Fibroblast of peridontal ligament (primary cell): Measurements from ENCODE around the gene LOXL4.
A peak's percentile ranks its signal among the peaks of the same experiment; 100 is the strongest.
"Not testable (repeated sequence)": the region's sequence is repeated elsewhere in the genome, so short reads cannot be mapped to it uniquely, and the experiment has no call there.

Experiments used
- DNase-seq: peaks from one replicate; pipeline ENCODE4 v3.0.0-alpha.2; 2010; ENCODE audit errors: extremely low read depth

LOXL4 gene

DNA sequence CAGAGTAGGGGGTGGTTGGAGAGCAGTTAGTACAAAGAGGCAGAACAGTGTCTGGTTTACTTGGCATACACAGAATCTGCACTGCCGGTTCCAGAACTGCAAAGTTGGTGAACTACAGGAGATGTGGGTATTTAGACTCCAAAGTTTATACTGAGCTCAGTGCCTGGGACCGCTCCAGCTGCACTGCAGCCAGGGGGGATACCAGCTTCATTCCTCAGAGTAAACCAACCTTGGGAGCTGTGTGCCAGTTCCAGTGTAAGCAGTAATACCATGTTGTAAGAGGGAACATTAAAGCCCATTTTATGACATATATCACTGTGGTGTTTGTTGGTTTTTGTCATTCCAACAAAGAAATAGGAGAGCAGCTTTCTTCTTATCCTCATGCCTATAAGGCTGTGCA, 23.4 kb downstream of the LOXL4 start:
- no peak for DNase-seq

- no peak for DNase-seq
Observed at GRCh38 chr10:98244141-98244540, 23.9 kb downstream of the LOXL4 start.

- peak; percentile 76 for DNase-seq
Observed at GRCh38 chr10:98242823-98243222, 25.2 kb downstream of the LOXL4 start.

DNA sequence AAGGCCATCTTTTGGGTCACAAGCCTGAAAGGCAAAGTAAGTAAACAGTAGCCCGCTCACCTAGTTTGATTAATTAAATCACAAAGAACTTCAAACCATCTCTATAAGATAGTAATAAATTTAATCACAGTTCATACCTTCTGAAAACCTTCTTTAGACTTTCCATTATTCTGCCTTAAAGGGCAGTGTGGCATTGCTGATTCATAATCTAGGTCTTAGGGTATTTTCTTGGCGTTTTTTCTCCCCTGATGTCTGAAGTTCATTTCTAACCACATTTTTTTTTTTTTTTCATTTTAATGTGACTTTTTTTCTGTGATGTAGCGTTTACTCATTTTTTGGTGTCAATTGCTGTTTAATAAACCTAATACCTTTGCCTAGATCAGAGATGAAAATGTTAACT, 27.5 kb downstream of the LOXL4 start:
- DNase-seq: no peak

DNA sequence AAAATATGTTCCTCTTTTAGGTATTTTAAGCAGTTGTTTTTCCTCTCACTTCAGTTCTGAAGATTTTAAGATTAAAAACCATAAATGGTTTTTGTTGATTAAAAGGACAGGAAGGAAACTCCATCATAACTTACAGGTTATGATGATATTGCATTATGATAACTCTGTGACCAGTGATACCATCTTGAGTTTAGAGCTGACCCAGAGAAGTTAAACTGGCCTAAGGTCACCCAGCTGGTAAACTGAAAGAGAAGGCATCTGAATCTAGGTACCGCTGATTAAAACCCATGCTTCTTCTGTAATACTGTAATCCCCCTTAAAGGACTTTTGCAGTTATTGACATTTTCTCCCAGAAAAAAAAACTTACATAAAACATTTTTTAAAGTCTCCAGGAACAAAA, 29.6 kb downstream of the LOXL4 start:
- DNase-seq: no peak

GRCh38 chr10:98236862-98237261, 31.1 kb downstream of the LOXL4 start:
- DNase-seq: no peak

DNA sequence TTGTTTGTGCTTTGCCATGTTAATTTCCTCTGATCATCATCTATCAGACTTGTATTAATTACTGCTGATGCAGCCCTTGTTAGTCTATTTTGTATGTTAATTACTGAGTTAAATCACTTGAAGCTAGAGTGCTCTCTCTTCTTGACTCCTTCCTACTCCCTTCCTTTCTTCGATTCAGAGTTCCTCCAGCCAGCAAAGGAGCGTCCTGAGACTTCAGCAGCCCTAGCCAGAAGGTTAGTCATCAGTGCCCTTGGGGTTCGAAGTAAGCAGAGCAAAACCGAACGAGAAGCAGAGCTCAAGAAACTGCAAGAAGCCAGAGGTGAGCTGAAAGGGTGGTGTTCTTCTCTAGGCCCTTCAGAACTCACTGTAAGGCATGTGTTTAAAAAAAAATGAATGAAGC, 32.1 kb downstream of the LOXL4 start:
- DNase-seq: peak; percentile 23

DNA sequence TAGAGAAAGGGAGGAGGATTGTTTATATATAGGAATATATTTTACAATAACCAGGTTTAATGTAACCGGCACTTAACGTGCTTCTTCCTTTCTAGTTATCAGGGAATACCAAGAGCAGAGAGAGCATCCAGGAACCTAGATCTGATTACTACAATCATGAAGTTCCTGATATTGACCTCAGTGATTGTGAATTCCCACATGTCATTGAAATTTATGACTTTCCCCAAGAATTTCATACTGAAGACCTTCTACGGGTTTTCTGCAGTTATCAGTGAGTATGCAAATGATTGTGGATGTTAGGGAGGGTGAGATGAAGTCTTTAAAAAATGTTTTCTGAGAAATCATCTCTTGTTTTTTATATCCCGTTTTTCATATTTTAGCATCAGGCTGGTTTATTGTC, 36.6 kb downstream of the LOXL4 start:
- DNase-seq: no peak

- not testable (repeated sequence) for DNase-seq
Observed at GRCh38 chr10:98228266-98228665, 39.7 kb downstream of the LOXL4 start.

GRCh38 chr10:98227713-98228112, 40.3 kb downstream of the LOXL4 start:
- not testable (repeated sequence) for DNase-seq

- DNase-seq: no peak
Observed at GRCh38 chr10:98226508-98227144, 41.4 kb downstream of the LOXL4 start.

GRCh38 chr10:98224996-98225395, 43.0 kb downstream of the LOXL4 start:
- DNase-seq: peak; percentile 33

DNA sequence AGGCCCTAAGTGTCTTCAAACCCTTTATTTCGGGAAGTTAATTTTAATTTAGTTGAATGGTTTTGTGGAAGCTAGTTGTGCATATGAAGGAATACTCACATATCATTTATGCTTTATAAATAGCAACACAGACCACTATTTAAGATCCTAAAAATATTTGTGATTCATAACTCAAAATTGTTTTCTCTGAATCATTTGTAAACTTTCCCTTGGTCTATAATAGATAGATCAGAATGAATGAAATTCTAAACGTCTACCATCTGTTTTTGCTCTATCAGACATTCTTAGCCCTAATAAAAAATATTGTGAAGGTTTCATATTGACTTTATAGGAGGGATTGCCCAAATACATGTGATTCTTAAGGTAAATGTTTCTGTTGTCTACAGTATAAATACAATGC, 43.5 kb downstream of the LOXL4 start:
- DNase-seq: peak; percentile 64

DNA sequence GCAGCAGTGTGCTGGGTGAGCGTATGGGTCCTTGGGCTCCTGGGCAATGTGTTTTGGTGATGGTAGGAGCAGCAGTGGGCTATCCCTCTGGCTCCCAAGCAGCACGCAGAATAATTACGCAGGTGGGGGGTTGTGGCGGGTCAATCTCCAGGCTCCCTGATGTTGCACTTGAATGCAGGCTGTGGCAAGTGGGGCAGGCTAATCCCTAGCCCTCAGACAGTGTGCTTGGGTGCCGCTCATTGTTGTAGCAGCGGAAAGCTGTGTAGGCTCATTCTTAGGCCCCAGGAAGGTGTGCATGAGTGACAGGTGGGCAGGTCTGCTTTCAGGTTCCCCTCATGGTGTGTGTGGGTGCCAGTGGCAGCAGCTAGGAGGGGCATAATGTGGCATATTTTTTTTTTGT, 44.1 kb downstream of the LOXL4 start:
- DNase-seq: no peak

GRCh38 chr10:98217801-98218200, 50.2 kb downstream of the LOXL4 start:
- DNase-seq: no peak

DNA sequence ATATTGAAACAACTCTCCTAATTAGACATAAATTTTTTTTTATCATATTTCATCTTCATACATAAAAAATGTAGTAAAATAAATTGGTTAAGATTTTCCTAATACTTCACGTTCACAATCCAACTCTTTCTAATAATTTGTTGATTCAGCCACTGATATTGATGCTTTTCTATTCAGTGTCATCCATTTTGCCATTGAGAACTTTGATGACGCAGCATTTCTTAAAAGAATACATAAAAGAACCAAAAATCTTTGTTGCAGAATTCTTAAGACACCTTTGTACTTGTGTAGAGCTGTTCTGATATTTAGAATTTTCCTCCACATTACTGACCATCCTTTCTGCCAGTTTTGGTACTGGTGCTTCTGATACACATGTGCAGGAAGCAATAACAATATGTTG, 52.6 kb downstream of the LOXL4 start:
- DNase-seq: no peak

- no peak for DNase-seq
Observed at GRCh38 chr10:98213740-98214139, 54.3 kb downstream of the LOXL4 start.

DNA sequence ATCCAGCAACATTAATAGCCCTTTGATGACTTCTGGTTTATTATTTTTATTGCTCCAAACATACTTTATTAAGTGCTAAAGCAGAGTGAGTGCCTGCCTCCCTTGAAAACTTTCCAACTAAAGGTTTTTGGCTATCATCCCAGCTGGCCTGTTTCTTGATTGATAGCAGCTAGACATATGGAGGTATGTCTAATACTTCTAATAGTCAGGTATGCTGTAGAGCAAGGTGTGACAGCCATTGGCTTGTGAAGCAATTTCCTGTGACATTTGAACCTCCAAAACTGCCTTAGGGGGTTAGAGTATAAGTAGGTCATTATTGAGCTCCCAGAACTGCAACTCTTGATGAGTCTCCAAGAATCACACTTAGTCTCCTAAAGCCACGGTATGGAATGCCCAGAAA, 55.8 kb downstream of the LOXL4 start:
- no peak for DNase-seq

- no peak for DNase-seq
Observed at GRCh38 chr10:98209441-98209840, 58.6 kb downstream of the LOXL4 start.

GRCh38 chr10:98208925-98209324, 59.1 kb downstream of the LOXL4 start:
- no peak for DNase-seq

DNA sequence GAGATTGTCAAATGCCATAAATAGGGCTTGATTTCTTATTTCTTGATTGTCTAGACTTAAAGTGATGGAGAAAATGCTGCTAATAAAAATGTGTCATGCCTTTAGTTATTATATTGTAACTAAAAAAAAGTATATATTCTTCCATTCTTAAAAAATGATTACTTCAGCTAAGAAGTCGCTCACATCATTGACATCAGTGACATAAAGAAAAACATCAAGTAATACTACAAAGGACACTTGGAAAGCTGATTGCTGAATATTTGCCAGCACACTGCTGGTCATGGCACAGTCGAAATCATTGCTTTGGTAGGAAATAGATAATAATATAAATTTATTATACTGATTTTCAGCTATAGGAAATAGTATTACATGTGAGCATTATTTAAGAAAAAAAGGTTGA, 62.6 kb downstream of the LOXL4 start:
- no peak for DNase-seq

DNA sequence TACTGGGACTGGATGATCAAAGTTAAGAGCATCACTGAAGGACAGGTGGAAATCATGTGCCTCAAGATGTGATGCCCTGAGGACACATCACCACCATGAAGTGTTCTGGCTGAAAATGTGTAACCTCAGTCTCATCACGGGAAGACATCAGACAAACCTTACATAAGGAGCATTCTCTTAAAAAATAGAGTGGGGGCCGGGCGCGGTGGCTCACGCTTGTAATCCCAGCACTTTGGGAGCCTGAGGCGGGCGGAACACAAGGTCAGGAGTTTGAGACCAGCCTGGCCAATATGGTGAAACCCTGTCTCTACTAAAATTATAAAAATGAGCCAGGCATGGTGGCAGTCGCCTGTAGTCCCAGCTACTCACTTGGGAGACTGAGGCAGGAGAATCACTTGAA, 65.6 kb downstream of the LOXL4 start:
- no peak for DNase-seq

DNA sequence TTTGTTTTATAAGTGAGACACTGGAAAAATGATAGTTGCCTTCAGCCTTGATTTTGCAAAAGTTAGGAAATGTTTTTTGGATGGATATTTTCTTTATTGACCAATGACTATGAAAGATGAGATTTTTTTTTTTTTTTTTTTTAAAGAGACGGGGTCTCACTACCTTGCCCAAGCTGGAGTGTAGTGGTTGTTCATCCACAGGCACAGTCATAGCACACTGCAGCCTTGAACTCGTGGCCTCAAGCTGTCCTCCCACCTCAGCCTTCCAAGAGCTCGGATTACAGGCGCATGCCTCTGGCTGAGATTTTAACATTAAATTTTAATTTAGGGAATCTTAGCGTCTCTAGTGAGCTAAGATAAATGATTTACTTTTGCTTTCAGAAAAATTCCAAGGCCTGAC, 66.2 kb downstream of the LOXL4 start:
- DNase-seq: no peak
